Stimulated activated CD8-positive, alpha-beta memory T cell treated with anti-CD3 and anti-CD28 coated beads, Interleukin-2, amount 100 ng/mL, for 48 hours (primary cell): ENCODE measurements around the gene MSI1.

Source experiments
- DNase-seq, 2 donors: peaks; one replicate each; pipeline ENCODE4 v3.0.0-alpha.2; 2020; ENCODE audit warnings: low read depth in 2 of 2

Gene MSI1

GRCh38 chr12:120368789-120369602 lies at the start of gene MSI1:
MSI1 (minus strand) TSS chr12:120369164; CDS start chr12:120369091, 73 bp downstream.
- DNase-seq, result no peak

GRCh38 chr12:120417917-120418580 lies 49.1 kb upstream of the MSI1 start:
- no peak for DNase-seq

GRCh38 chr12:120416490-120417216 lies 47.7 kb upstream of the MSI1 start:
- DNase-seq, result no peak

GRCh38 chr12:120413901-120414695 lies 45.1 kb upstream of the MSI1 start:
- DNase-seq, result no peak

GRCh38 chr12:120412421-120412820 lies 43.5 kb upstream of the MSI1 start:
- no peak for DNase-seq

- DNase-seq, result no peak
These were observed 39.8 kb upstream of the MSI1 start for GRCh38 chr12:120408771-120409170.

GRCh38 chr12:120406553-120406952 lies 37.6 kb upstream of the MSI1 start:
- DNase-seq, result no peak

- no peak for DNase-seq
These were observed 37.1 kb upstream of the MSI1 start for GRCh38 chr12:120406069-120406468.

GRCh38 chr12:120404271-120404670 lies 35.3 kb upstream of the MSI1 start:
- no peak for DNase-seq

GRCh38 chr12:120403869-120404268 lies 34.9 kb upstream of the MSI1 start:
- DNase-seq, result no peak

GRCh38 chr12:120402217-120402616 lies 33.3 kb upstream of the MSI1 start:
- no peak for DNase-seq

GRCh38 chr12:120399531-120399930 lies 30.6 kb upstream of the MSI1 start:
- DNase-seq, result peak in 1 of 2 donors; percentile 4

GRCh38 chr12:120397824-120398540 lies 29.0 kb upstream of the MSI1 start:
- no peak for DNase-seq

- DNase-seq, result no peak
These were observed 25.8 kb upstream of the MSI1 start for GRCh38 chr12:120394483-120395367.

GRCh38 chr12:120390540-120391120 lies 21.7 kb upstream of the MSI1 start:
- no peak for DNase-seq

- DNase-seq, result no peak
These were observed 19.9 kb upstream of the MSI1 start for GRCh38 chr12:120388691-120389481.

GRCh38 chr12:120381752-120382419 lies 12.9 kb upstream of the MSI1 start:
- no peak for DNase-seq

GRCh38 chr12:120378036-120378435 lies 9.1 kb upstream of the MSI1 start:
- no peak for DNase-seq
